ENCODE results near the gene CPSF4L. TPM values are rescaled to one million over a fixed set of nuclear protein-coding genes. Genes with fewer than 3 reads are reported as not detected.

Gene CPSF4L
- polyA plus RNA-seq, 1 donor (not counting 4 experiments of a cell fraction or from before 2014, with no cell fraction given): not detected

GRCh38 chr17:73240561-73240960 lies 21.1 kb downstream of the CPSF4L start:
- no peak for DNase-seq (ENCODE audit: low read depth, low spot score)
- no peak for TF ChIP-seq EZH2 (IDR thresholded peaks at IDR 0.05; ENCODE audit: low read length)
- no peak for TF ChIP-seq CTCF (optimal IDR thresholded peaks at IDR 0.05 in 1 of 3, IDR thresholded peaks at IDR 0.05 in 1 of 3, conservative IDR thresholded peaks at IDR 0.05 in 1 of 3; ENCODE audit: extremely low read depth in 1 of 3, insufficient read depth in 2 of 3, low read length in 3 of 3)
- no peak overlapping the region for H3K9ac ChIP-seq (ENCODE audit: control insufficient read depth, extremely low read depth, insufficient read depth, low read length)
- H3K4me1 ChIP-seq (ENCODE audit: control insufficient read depth, extremely low read depth, insufficient read depth, low read length): no peaks in the 10 kb centered on the region
- dilution Hi-C loops (cut with MboI; ENCODE audit: extremely low pct_ligation_motif_present, low sequenced_read_pairs): no loop called here
- H3K4me2 ChIP-seq (ENCODE audit: control insufficient read depth, extremely low read depth, insufficient read depth, low read depth, low read length): no peak overlapping the region
- no peaks in the 10 kb centered on the region for H4K20me1 ChIP-seq (ENCODE audit: control insufficient read depth, extremely low read depth, insufficient read depth, low read length)
- no peak overlapping the region for H3K27ac ChIP-seq (ENCODE audit: control insufficient read depth, insufficient read depth, low read length)
- no peaks in the 10 kb centered on the region for H3K9me3 ChIP-seq (ENCODE audit: control insufficient read depth, low read depth, low read length)
- no peak overlapping the region for H2AFZ ChIP-seq (ENCODE audit: control insufficient read depth, low read length)
- peaks cover 11 to 15% of the 10 kb centered on the region in 2 experiments for H3K36me3 ChIP-seq (ENCODE audit: control insufficient read depth in 2 of 2, extremely low read depth in 1 of 2, insufficient read depth in 2 of 2, low read length in 2 of 2)
- no peak for FAIRE-seq
- no peaks in the 10 kb centered on the region for H3K27me3 ChIP-seq (ENCODE audit: control insufficient read depth, extremely low read depth, insufficient read depth, low read length)
- H3K79me2 ChIP-seq (ENCODE audit: control insufficient read depth, insufficient read depth, low read length): peaks cover 4% of the 10 kb centered on the region
- no peaks in the 10 kb centered on the region for H3K9me1 ChIP-seq (ENCODE audit: control insufficient read depth, extremely low read depth, insufficient read depth, low read length)
- H3K4me3 ChIP-seq (ENCODE audit: control insufficient read depth in 2 of 3, extremely low read depth in 1 of 3, insufficient read depth in 2 of 3, low read depth in 1 of 3, low read length in 3 of 3): no peak overlapping the region

- Histone ChIP-seq H3K27me3 (ENCODE audit: control insufficient read depth, extremely low read depth, insufficient read depth, low read length) (no peaks in the 10 kb centered on the region), H3K4me3 (ENCODE audit: control insufficient read depth in 2 of 3, extremely low read depth in 1 of 3, insufficient read depth in 2 of 3, low read depth in 1 of 3, low read length in 3 of 3) (no peak overlapping the region), H3K27ac (ENCODE audit: control insufficient read depth, insufficient read depth, low read length) (no peak overlapping the region), H3K4me2 (ENCODE audit: control insufficient read depth, extremely low read depth, insufficient read depth, low read depth, low read length) (no peak overlapping the region), H3K9me3 (ENCODE audit: control insufficient read depth, low read depth, low read length) (no peaks in the 10 kb centered on the region), H2AFZ (ENCODE audit: control insufficient read depth, low read length) (no peak overlapping the region), H3K79me2 (ENCODE audit: control insufficient read depth, insufficient read depth, low read length) (peaks cover 12% of the 10 kb centered on the region), H3K9ac (ENCODE audit: control insufficient read depth, extremely low read depth, insufficient read depth, low read length) (no peak overlapping the region), H4K20me1 (ENCODE audit: control insufficient read depth, extremely low read depth, insufficient read depth, low read length) (no peaks in the 10 kb centered on the region), H3K36me3 (ENCODE audit: control insufficient read depth in 2 of 2, extremely low read depth in 1 of 2, insufficient read depth in 2 of 2, low read length in 2 of 2) (peaks cover 8 to 12% of the 10 kb centered on the region in 2 experiments), H3K9me1 (ENCODE audit: control insufficient read depth, extremely low read depth, insufficient read depth, low read length) (no peaks in the 10 kb centered on the region), H3K4me1 (ENCODE audit: control insufficient read depth, extremely low read depth, insufficient read depth, low read length) (peaks cover 5% of the 10 kb centered on the region)
- DNase-seq (ENCODE audit: low read depth, low spot score) (no peak), FAIRE-seq (no peak)
- dilution Hi-C loops (cut with MboI; ENCODE audit: extremely low pct_ligation_motif_present, low sequenced_read_pairs): no loop called here
- TF ChIP-seq CTCF (optimal IDR thresholded peaks at IDR 0.05 in 1 of 3, IDR thresholded peaks at IDR 0.05 in 1 of 3, conservative IDR thresholded peaks at IDR 0.05 in 1 of 3; ENCODE audit: extremely low read depth in 1 of 3, insufficient read depth in 2 of 3, low read length in 3 of 3): no peak
- TF ChIP-seq EZH2 (IDR thresholded peaks at IDR 0.05; ENCODE audit: low read length): no peak
Observed at GRCh38 chr17:73237714-73238113, 24.0 kb downstream of the CPSF4L start.
